Activated CD4-positive, CD25-positive, alpha-beta regulatory T cell treated with anti-CD3 and anti-CD28 coated beads, Interleukin-2, amount 50 U/mL, for 72 hours (primary cell): ENCODE results near the gene CDCA3.

Experiments used
- DNase-seq: peaks from one replicate; pipeline ENCODE4 v3.0.0; 2021

CDCA3 gene

DNA sequence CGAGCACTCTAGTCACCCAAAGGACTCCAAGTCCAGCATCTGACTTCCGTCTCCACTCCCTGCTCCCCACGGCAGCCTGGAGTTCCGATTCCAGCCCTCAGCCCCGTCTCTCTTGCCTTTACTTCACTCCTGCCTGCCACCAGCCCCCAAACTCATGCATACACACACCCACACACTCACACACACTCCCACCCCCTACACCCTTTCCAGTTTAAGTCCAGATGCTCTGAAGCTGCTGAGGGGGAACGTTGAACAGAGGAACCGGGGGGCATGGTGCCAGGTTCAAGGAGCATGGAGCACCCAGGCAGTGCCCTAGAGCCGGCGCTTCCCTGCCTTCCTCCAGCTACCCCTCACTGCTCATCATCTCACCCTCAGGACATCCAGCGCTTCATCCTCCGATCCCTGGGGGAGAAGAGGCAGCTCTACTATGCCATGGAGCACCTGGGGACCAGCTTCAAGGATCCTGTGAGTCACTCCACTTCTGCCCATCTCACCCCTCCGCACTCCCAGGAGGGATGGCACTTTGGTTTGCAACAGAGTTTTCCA is 19.6 kb downstream of the CDCA3 start:
- DNase-seq = no peak

DNA sequence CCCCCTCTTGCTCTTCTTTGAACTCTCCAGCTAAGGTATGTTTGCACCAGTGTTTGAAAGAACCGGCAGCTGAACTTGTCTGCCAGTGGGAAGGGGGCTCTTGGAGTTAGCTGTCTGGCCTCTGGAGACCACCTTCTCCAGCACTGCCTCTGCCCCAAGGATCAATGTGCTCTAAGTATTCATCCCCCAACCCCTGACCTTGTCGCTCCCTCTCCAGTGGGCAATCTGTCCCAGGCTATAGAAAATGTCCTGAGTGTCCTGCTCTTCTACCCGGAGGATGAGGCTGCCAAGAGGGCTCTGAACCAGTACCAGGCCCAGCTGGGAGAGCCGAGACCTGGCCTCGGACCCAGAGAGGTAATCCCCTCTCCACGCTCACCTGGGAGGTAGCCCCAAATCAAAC is 20.1 kb downstream of the CDCA3 start:
- DNase-seq = no peak

DNA sequence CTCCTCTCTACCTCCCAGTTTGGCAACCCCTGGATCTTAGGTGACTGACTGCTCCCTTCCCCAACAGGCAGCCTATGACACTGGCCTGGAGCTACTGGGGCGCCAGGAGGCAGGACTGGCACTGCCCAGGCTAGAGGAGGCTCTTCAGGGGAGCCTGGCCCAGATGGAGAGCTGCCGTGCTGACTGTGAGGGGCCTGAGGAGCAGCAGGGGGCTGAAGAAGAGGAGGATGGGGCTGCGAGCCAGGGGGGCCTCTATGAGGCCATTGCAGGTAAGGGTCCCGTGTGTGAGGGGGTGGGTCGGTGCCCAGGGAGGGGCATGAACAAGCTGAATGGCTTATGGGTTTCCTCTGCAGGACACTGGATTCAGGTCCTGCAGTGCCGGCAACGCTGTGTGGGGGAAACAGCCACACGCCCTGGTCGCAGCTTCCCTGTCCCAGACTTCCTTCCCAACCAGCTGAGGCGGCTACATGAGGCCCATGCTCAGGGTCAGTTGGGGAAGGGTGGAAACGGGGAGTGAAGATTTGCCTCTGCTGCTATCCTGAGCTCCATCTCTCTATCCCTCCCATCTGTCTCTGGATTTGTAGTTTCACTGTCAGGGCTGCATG is 20.7 kb downstream of the CDCA3 start:
- no peak for DNase-seq

DNA sequence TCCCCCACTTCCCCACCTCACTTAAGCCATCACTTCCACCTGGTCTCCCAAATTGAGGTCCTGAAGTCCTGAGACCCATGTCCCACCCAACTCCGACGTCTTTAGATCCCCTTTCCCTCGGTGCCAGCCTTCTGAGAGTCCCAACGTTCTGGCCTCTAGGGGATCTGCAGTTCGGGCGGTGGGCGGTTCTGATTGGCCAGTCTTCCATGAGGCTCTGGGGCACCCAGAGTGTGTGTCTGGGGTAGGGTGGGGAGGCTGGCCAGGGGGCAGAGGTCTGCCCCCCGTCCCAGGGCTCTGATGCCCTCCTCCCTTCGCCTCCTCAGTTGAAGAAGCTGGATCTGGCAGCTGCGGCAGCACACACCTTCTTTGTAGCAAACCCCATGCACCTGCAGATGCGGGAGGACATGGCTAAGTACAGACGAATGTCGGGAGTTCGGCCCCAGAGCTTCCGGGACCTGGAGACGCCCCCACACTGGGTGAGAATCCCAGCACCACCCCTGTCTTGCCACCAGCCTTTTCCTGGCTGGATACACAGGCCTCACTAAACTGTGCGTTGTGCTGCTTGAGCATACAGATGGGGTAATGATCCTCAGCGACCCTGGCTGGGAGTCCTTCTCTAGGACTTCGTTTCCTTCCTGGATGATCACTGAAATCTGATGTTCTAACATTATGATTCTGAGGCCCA is 21.4 kb downstream of the CDCA3 start:
- DNase-seq = no peak

DNA sequence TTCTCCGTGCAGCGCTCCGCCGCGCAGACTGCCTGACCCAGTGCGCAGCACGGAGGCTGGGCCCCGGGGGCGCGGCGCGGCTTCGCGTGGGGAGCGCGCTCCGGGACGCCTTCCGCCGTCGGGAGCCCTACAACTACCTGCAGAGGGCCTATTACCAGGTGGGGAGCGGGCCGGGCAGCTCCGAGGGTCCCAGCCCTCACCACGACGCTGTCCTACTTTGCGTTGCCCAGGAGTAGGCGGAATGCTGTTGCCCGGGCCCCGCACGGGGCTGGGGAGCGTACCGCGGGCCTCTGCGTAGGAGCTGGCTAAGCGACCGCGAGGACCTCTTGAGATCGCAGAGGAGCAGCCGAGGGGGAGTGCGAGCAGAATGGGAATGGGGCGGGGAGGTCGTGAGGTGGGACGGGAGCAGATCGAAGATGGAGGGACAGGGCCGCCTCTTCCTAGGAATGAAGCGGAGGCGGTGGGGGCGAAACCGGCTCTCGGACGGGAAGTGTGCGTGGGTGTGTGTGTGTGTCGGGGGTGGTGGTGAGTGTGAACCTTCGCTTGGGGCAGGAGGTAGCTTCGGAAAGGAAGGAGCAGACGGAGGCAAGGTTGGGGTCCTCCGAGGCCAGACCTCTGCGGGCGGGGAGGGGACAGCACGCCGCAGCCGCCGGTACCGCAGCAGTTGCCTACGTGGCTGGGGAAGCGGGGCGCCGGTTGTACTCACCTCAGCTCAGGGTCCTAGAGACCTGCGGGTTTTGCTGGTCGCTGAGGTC is 22.1 kb downstream of the CDCA3 start:
- DNase-seq = peak; percentile 51

DNA sequence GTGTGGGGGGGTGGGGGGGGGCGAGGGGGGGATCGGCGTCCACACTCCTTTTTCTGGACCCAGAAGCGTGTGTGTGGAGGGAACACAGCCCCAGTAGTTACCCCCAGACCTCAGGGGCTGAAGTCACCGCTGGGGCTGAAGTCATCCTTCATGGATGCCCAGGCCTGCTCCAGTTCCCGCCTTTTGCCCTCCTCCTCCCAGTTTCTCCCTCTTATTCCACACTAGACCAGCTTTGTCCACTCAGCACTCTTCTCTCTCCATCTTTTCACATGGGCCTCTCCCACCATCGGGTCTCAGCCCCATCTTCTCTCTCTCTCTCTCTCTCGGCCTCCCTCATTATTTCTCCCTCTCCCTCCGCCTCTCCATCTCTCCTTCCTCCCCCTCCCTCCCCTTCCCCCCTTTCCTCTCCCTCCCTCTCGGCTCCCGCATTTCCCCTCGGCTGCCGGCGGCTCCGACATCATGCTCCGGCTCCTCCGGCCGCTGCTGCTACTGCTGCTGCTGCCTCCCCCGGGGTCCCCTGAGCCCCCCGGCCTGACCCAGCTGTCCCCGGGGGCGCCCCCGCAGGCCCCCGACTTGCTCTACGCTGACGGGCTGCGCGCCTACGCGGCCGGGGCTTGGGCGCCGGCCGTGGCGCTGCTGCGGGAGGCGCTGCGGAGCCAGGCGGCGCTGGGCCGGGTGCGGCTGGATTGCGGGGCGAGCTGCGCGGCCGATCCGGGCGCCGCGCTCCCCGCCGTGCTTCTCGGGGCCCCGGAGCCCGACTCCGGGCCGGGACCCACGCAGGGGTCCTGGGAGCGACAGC is 22.9 kb downstream of the CDCA3 start, which contains the start of gene P3H3:
P3H3 (plus strand) TSS at position 426 of the 799 bp plus-strand sequence; CDS start at position 460, 34 bp downstream.
- DNase-seq = no peak

DNA sequence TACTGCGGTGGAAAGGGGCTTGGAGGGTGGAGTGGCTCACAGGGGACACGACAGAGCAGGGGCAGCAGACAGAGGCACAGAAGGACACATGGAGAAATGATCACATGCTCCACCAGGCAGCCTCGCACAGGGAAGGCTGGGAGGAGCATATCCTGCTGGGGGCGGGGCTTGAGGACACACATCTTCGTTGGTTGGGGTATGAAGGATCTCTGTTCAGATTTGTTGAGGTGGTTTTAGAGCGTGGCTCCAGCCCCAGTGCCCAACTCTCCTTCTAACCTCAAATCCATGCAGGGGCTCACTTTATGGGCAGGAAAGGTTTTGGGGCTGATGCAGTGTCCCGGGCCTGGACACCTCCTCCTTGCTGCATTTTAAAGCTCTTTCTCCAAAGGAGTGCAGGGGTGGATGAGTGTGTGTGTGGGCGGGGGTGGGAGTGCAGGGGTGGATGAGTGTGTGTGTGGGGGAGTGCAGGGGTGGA is 23.6 kb downstream of the CDCA3 start:
- DNase-seq = no peak

DNA sequence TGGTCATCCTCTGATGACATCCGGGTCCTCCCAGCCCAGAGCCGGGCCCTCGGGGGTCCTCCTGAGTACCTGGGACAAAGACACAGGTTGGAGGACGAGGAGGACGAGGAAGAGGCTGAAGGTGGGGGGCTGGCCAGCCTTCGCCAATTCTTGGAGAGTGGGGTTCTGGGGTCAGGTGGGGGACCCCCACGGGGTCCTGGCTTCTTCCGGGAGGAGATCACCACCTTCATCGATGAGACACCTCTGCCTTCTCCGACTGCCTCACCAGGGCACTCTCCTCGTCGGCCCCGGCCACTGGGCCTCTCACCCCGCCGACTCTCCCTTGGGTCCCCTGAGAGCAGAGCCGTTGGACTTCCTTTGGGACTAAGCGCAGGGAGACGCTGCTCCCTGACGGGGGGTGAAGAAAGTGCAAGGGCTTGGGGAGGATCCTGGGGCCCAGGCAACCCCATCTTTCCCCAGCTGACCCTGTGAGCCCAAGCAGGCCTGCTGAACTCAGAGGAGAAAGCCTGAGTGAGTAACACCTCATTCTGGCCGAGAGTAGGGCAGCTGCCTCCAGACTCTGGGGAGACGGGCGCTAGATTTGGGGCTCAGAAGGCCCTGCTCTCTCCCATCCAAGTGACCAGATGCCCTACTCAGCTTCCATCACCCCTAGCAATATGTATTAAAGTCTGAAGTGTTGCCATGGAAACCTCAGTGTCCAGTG is 24.2 kb downstream of the CDCA3 start:
- no peak for DNase-seq

DNA sequence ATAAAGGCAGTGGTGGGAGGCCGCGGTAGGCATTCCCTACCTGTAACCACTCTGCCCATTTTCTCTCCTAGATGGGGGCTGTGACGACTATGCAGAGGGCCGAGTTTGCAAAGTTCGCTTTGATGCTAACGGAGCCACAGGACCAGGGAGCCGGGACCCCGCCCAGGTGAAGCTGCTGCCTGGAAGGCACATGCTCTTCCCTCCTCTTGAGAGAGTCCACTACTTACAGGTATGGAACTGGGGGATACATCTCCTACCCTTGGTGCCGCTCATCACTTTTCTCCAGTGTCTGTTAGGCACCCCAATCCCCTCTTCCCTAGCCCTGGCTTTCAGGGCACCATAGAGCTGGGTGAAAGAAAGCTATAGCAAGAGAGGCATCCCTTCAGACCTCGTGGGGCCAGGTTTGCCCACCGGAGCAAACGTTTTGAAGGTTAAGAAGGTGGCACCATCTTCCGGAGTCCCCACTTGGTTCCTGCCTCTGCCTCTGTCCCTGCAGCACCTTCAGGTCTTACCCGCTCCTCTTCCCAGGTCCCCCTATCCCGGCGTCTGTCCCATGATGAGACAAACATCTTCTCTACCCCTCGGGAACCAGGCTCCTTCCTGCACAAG is 24.9 kb downstream of the CDCA3 start:
- no peak for DNase-seq

DNA sequence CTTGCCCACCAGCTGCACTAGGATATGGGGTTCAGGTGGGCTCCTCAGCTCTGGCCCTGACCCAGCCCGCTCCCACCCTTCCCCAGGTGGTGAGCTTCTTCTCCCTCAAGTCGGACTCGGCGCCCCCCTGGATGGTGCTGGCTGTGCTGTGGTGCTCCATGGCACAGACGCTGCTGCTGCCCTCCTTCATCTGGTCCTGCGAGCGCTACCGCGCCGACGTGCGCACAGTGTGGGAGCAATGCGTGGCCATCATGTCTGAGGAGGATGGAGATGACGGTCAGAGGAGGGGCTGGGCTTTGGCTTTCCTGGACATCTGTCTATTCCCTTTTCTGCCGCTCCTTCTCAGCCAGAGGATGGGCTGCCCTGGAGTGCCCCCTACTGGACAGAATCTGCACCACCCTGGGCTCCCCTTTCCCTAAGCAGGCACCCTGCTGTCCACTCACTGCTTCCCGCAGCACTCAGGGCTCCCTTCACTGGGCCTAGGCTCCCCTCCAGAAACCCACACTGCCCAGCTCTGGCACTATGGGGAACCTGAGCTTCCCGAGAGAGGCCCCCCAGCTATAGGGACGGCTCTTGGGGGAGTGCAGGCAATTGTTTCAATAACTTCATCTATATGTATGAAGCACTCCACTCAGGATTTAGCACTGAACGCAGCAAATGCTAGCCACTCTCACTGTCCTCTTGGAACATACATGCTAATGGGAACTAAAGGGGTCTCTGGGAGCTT is 25.5 kb downstream of the CDCA3 start:
- peak; percentile 89 for DNase-seq

DNA sequence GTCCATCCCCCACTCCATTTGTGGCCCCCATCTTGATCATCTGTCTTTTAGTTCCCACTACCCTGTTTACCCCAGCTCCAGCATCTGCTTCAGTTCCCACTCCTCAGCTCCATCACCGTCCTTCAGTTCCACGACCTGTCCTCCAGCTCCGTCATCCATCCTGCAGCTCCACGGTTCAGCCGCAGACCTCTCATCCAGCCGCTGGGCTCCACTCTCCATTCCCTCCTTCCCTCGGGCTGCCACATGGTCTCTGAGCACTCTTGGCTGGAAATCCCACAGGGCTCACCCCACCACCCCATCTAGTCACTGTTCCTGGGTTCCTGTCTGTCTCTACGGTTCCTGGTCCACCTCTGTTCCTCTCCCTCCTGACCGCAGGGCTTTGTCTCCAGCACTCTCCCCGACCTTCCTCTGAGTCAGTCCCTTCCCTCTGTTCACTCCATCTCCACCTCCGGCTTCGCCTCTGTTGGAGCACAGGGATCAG is 26.1 kb downstream of the CDCA3 start:
- DNase-seq = no peak

DNA sequence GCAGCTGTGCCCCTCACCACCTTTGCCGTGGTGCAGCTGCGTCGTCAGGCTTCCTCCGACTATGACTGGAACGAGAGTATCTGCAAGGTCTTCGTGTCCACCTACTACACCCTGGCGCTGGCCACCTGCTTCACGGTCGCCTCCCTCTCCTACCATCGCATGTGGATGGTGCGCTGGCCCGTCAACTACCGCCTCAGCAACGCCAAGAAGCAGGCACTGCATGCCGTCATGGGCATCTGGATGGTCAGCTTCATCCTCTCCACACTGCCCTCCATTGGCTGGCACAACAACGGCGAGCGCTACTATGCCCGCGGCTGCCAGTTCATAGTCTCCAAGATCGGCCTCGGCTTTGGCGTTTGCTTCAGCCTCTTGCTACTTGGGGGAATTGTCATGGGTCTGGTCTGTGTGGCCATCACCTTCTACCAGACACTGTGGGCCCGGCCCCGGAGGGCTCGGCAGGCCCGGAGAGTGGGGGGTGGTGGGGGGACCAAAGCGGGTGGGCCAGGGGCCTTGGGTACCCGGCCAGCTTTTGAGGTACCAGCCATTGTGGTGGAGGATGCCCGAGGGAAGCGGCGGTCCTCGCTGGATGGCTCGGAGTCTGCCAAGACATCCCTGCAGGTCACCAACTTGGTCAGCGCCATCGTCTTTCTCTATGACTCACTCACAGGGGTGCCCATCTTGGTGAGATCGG is 26.9 kb downstream of the CDCA3 start:
- DNase-seq = no peak

DNA sequence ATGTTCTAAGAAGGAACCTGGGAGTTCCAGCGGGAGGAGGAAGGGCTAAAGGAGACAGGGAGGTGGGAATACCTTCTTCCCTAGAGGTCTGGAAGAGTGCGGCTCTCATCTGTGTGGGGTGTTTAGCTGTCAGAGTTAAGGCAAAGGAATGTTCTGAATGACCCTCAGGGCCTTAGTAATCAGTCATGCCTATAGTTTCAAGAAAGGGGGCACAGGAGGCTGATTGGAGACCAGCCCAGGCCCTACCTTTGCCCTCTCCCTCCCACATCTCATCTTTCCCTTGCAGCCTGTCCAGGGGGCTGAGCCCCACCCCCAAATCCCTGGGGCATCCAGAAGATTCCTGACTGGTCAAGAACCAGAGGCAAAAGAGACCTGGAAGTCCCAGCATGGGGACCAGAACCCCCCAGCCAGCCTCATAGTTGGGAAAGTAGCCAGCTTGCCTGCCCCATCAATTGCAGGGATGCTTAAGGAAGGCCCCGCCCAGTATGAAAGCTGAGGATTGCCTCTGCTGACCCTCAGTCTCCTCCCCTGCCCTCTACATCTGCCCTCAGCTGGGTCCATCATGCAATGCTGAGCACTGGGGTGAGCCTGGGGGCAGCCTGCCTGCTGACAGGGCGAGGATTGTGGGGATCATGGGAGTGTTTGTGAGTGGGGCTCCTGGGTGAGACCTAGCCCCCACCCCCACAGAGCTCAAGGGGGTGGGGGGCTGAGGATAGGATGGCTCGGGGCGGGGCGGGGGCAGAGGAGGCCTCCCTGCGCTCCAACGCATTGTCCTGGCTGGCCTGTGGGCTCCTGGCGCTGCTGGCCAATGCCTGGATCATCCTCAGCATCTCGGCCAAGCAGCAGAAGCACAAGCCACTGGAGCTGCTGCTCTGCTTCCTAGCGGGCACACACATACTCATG is 27.7 kb downstream of the CDCA3 start:
- DNase-seq = no peak

DNA sequence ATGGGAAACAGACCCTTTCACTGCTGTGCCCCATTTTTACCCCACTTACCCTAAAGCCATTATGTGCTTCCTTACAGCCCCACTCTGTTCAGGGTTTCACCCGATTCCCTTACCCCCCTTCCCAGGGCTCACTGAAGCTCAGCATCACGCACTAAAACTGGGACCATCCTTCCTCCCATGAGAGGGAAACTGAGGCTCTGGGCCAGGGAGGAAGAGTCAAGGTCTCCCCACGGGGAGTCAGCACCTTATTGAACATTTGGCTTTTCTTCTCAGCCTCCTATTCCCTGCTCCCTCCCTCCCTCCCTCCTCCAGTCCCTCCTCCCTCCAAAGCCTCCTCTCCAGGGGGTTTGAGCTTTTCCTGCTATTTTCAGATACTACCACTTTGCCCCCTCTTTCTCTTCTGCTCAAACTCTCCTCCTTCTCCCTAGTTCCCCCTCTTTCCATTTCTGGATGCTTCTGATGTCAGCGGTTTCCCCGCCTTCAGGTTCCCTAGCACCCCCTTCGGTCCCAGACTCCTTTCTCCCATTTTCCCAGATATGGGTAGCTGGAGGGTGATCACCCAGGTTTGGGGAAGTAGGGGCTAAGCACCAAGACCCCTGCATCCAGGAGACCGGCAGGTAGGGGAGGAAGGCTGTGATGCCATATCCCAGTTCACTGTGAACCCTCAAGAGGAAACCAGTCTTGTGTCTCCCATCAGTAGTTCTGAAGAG is 28.5 kb downstream of the CDCA3 start:
- DNase-seq = no peak

DNA sequence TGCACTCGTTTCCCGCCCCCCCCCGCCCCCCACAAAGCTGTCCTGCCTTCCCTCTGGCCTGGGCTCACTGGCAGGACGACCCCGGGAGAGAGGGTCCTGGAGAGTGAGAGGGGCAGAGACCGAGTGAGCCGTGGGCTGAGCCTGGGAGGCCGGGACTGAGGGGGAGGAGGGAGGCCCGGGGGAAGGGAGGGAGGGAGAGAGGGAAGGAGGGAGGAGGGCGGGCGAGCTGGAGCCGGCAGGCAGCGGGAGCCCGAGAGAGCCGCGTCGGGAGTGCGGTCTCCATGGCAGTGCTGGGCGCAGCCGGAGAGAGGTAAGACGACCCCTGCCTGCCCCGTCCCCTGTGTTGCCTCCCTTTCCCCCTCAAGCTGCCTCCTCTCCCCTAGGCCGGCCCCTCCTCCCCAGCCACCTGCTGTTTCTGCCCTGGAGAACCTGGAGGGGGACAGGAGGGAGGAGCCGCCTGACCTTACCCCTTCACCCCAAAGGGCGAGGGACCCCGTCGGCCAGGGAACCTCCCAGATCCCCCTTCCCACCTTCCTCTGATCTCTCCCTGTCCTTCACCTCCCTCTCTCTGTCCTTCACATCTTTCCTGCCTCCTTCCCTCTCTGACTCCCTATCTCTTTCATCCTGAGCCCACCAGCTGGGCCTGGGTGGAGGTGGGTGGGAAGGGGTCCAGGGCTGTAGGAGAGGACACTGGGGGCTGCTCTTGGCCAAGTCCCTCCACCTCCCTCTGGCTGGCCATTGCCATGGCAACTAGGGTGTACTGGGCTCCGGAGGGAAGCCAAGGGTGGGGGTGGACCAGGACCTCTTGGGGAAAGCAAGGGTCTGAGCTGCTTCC is 29.3 kb downstream of the CDCA3 start, which contains the start of gene GPR162:
GPR162 (plus strand) TSS at position 231 of the 835 bp plus-strand sequence. CDS start 2,078 bp downstream, outside the sequence.
- no peak for DNase-seq

DNA sequence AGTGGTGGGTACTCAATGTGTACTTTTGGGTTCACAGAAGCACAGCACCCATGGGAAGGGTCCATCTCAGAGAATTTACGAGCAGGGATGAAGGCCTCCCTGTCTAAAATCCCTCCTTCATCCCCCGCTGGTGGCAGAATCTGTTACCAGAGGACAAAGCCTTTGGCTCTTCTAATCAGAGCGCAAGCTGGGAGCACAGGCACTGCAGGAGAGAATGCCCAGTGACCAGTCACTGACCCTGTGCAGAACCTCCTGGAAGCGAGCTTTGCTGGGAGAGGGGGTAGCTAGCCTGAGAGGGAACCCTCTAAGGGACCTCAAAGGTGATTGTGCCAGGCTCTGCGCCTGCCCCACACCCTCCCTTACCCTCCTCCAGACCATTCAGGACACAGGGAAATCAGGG is 30.9 kb downstream of the CDCA3 start:
- no peak for DNase-seq
